ENCODE data around the gene RIBC1. TPM values are rescaled to one million over a fixed set of nuclear protein-coding genes. Genes with fewer than 3 reads are reported as not detected.
A peak's percentile ranks its signal among the peaks of the same experiment; 100 is the strongest.

RIBC1 gene
- total and polyA plus RNA-seq, 9 of the 15 experiments (the other 6 are each of a cell fraction or from before 2014, with no cell fraction given) = 0.07 to 0.51 (median 0.44) TPM

DNA sequence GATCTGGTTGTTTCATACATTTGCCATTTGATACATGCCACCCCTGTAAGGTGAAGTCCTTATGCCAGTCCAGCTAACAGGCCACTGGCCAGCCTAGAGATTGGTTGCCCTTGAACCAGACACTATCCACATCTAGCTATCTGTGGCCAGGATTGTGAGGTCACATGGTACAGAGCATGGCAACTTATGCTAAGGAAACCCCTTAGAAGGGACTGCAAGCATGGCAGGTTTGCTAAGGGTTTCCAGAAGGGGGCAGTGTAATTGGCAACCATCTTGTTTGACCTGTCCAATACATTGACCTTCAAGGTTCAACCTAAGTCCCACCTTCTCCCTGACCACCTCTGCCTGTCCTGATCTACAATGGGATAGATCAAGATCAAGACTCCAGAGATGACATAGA, 47.8 kb upstream of the RIBC1 start (continued):
- TF ChIP-seq GTF3C2 (IDR thresholded peaks at IDR 0.05; ENCODE audit: borderline replicate concordance, extremely low read depth, insufficient read length) (no peak), RAD21 (CRISPR knock-in tag; conservative IDR thresholded peaks at IDR 0.05 in 1 of 2, IDR thresholded peaks at IDR 0.05 in 1 of 2) (no peak), PTRF (tag; IDR thresholded peaks at IDR 0.05) (peak; percentile 48; the same call in 1 of the 2 replicates), TAF1 (IDR thresholded peaks at IDR 0.05; ENCODE audit: control insufficient read depth, extremely low read depth, insufficient read depth, low read length, severe bottlenecking) (no peak), ZNF224 (CRISPR knock-in tag; IDR thresholded peaks at IDR 0.05) (no peak), SRF (CRISPR knock-in tag; IDR thresholded peaks at IDR 0.05) (no peak), MCM7 (IDR thresholded peaks at IDR 0.05) (no peak), THRAP3 (IDR thresholded peaks at IDR 0.05; ENCODE audit: borderline replicate concordance) (no peak), ETV1 (tag; conservative IDR thresholded peaks at IDR 0.05; ENCODE audit: low read depth) (no peak), ZNF395 (CRISPR knock-in tag; IDR thresholded peaks at IDR 0.05) (no peak), ZKSCAN1 (IDR thresholded peaks at IDR 0.05; ENCODE audit: low read depth, low read length) (no peak), PYGO2 (tag; IDR thresholded peaks at IDR 0.05) (no peak)
- TF ChIP-seq, protein P1, sequence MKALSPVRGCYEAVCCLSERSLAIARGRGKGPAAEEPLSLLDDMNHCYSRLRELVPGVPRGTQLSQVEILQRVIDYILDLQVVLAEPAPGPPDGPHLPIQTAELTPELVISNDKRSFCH (CRISPR knock-in tag; IDR thresholded peaks at IDR 0.05) = no peak
- TF ChIP-seq, protein P1 (tag; IDR thresholded peaks at IDR 0.05) = peak; percentile 60; the same call in 1 of the 2 replicates
- TF ChIP-seq, protein P2, sequence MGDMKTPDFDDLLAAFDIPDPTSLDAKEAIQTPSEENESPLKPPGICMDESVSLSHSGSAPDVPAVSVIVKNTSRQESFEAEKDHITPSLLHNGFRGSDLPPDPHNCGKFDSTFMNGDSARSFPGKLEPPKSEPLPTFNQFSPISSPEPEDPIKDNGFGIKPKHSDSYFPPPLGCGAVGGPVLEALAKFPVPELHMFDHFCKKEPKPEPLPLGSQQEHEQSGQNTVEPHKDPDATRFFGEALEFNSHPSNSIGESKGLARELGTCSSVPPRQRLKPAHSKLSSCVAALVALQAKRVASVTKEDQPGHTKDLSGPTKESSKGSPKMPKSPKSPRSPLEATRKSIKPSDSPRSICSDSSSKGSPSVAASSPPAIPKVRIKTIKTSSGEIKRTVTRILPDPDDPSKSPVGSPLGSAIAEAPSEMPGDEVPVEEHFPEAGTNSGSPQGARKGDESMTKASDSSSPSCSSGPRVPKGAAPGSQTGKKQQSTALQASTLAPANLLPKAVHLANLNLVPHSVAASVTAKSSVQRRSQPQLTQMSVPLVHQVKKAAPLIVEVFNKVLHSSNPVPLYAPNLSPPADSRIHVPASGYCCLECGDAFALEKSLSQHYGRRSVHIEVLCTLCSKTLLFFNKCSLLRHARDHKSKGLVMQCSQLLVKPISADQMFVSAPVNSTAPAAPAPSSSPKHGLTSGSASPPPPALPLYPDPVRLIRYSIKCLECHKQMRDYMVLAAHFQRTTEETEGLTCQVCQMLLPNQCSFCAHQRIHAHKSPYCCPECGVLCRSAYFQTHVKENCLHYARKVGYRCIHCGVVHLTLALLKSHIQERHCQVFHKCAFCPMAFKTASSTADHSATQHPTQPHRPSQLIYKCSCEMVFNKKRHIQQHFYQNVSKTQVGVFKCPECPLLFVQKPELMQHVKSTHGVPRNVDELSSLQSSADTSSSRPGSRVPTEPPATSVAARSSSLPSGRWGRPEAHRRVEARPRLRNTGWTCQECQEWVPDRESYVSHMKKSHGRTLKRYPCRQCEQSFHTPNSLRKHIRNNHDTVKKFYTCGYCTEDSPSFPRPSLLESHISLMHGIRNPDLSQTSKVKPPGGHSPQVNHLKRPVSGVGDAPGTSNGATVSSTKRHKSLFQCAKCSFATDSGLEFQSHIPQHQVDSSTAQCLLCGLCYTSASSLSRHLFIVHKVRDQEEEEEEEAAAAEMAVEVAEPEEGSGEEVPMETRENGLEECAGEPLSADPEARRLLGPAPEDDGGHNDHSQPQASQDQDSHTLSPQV (IDR thresholded peaks at IDR 0.05) = peak; percentile 84
- TF ChIP-seq, protein P3, sequence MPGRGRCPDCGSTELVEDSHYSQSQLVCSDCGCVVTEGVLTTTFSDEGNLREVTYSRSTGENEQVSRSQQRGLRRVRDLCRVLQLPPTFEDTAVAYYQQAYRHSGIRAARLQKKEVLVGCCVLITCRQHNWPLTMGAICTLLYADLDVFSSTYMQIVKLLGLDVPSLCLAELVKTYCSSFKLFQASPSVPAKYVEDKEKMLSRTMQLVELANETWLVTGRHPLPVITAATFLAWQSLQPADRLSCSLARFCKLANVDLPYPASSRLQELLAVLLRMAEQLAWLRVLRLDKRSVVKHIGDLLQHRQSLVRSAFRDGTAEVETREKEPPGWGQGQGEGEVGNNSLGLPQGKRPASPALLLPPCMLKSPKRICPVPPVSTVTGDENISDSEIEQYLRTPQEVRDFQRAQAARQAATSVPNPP (IDR thresholded peaks at IDR 0.05; ENCODE audit: borderline replicate concordance, insufficient read depth, insufficient read length) = no peak
